Airway epithelial cell (primary cell): Measurements from ENCODE around the gene FEZF1. TPM values are rescaled to one million over a fixed set of nuclear protein-coding genes. Genes with fewer than 3 reads are reported as not detected.

Source experiments
- total RNA-seq: library from RNA; depleted of rRNA; stranded (reverse); fragments of >200 nt; gene quantifications from 2 replicates; pipeline ENCODE4 v1.2.3, GENCODE V29; 2015

FEZF1 gene
- not detected in 2 replicates for total RNA-seq

DNA sequence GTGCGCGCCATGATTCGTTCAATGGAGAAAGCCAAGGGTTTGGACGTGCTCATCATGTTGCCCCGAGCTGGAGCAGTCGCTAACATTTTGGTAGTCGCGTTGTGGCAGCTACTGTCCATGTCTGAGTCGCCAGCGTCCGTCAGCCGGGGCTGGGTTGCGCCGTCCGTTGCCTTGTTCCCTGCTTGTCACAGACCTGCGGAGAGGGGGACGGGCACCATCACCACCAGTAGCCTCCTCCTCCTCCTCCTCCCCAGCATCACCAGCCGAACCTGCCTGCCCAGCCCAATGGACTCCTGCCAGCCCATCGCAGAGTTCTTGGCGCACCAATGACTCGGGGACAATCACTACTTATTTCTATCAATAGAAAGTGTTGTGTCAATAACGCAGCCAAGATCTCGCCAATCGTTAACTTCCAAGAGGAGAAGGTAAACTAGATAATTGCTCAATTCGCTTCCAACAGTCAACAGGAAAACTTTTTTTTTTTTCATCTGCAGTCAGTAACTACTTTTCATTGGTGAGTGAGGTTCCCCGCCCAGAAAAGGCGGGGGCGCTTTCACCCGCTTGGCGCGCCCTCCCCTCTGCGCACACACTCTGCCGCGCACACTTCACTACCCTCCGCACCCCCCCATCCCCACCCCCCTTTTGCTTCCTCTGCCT is at the start of gene FEZF1:
TSS of gene FEZF1 (minus strand) at position 432 of the 657 bp plus-strand sequence. CDS start at position 119, 313 bp downstream.

Other genes with a start within 250 kb of the FEZF1 start
- 6.5 and 8.6 TPM in 2 replicates for gene AASS, start 160.5 kb downstream of the FEZF1 start, total RNA-seq